Measurements from ENCODE around the gene DOCK4. TPM values are rescaled to one million over a fixed set of nuclear protein-coding genes. Genes with fewer than 3 reads are reported as not detected.

Gene DOCK4
- total and polyA plus RNA-seq, 2 of the 8 experiments (the other 6 are each of a cell fraction or from before 2014, with no cell fraction given): 5.1 to 23.6 TPM

DNA sequence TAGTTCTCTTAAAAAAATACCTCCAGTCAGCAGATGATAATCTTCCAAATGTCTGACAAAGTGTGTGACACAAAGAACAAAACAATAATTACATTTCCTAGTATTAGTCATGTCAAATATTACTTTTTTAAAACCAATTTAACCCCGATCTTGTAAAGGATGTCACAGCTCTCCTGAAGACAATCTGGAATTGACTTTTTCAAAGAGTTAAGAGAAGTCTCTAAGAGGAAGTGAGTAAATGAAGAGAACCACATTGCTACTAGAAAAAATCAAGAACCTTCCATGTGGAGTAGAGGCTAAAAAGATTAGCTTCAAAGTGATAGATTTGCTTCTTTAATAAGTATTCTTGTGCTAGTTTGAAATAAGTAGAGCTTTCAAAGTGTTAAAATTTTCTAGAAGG, 425.7 kb downstream of the DOCK4 start:
- H2AFZ ChIP-seq (ENCODE audit: low read length): no peak overlapping the region
- no peak overlapping the region for H3K27ac ChIP-seq (ENCODE audit: low read depth, low read length)
- no peaks in the 10 kb centered on the region for H4K20me1 ChIP-seq (replicated peaks in 1 of 2; ENCODE audit: control insufficient read depth in 1 of 2, insufficient read depth in 2 of 2, low read length in 2 of 2)
- POLR2A ChIA-PET (ENCODE audit: partially characterized antibody): no interaction called here
- CTCF ChIA-PET (ENCODE audit: partially characterized antibody): interaction anchor here (1.0 to 6.6 kb wide), 3 partner anchors 17 to 74 kb away, joined by 4 to 21 read pairs (median 10); no protein-coding TSS in a partner anchor
- H3K56ac ChIP-seq (replicated peaks; ENCODE audit: insufficient read length, low read depth, low read length): no peak overlapping the region
- no peak overlapping the region for H2BK20ac ChIP-seq (ENCODE audit: low read length)
- no peak overlapping the region for H4K8ac ChIP-seq (ENCODE audit: extremely low read depth, insufficient read depth, low read length)
- H2BK5ac ChIP-seq (ENCODE audit: low read depth, low read length): no peak overlapping the region
- H3K4me1 ChIP-seq (replicated peaks in 1 of 4; ENCODE audit: control insufficient read depth in 3 of 4, insufficient read depth in 4 of 4, low read length in 3 of 4): peaks cover 0 to 7% (median 1%) of the 10 kb centered on the region in 4 experiments; a peak in 4 of 7 replicates
- H3K79me1 ChIP-seq (ENCODE audit: low read depth, low read length): no peaks in the 10 kb centered on the region
- H3K4me3 ChIP-seq (ENCODE audit: extremely low read depth in 1 of 4, insufficient read depth in 2 of 4, low read depth in 3 of 4, low read length in 4 of 4): no peak overlapping the region
- no peak overlapping the region for H4K91ac ChIP-seq (replicated peaks; ENCODE audit: insufficient read length, low read length)
- no peak overlapping the region for H2BK12ac ChIP-seq (ENCODE audit: low read depth, low read length)
- H3K14ac ChIP-seq (ENCODE audit: insufficient read length): no peak overlapping the region
- no peak overlapping the region for H3K9ac ChIP-seq (replicated peaks in 1 of 4; ENCODE audit: extremely low read depth in 1 of 4, low read depth in 3 of 4, low read length in 3 of 4)
- no peak overlapping the region for H3K18ac ChIP-seq (ENCODE audit: extremely low read depth, low read length)
- H3K79me2 ChIP-seq (ENCODE audit: control insufficient read depth in 1 of 2, insufficient read depth in 2 of 2, low read length in 2 of 2): no peaks in the 10 kb centered on the region
- no peak overlapping the region for H2AK5ac ChIP-seq (ENCODE audit: low read depth, low read length)
- H3K4ac ChIP-seq (replicated peaks; ENCODE audit: insufficient read length, low read depth, low read length): no peak overlapping the region
- no peak overlapping the region for H2BK120ac ChIP-seq (replicated peaks; ENCODE audit: low read depth, low read length)
- H3K36me3 ChIP-seq (ENCODE audit: control insufficient read depth in 2 of 4, insufficient read depth in 4 of 4, low read length in 3 of 4): peaks cover 0 to 11% (median 0%) of the 10 kb centered on the region in 4 experiments; a peak in 2 of 8 replicates
- H3K4me2 ChIP-seq (ENCODE audit: insufficient read depth in 1 of 2, low read depth in 2 of 2, low read length in 2 of 2): no peak overlapping the region
- no peaks in the 10 kb centered on the region for H3K27me3 ChIP-seq (replicated peaks in 1 of 4; ENCODE audit: control insufficient read depth in 3 of 4, extremely low read depth in 1 of 4, insufficient read depth in 3 of 4, low read length in 3 of 4)
- DNase-seq (ENCODE audit: low read depth in 1 of 2, low spot score in 2 of 2) (no peak), FAIRE-seq (no peak)
- H4K5ac ChIP-seq (ENCODE audit: insufficient read length, low read depth, low read length): no peak overlapping the region
- H3K9me3 ChIP-seq (ENCODE audit: insufficient read depth in 2 of 2, low read depth in 1 of 2, low read length in 1 of 2): peaks cover 0 to 3% of the 10 kb centered on the region in 2 experiments; a peak in 1 of 4 replicates
- no peak overlapping the region for H2BK15ac ChIP-seq (ENCODE audit: low read length)
- no peaks in the 10 kb centered on the region for H3K23me2 ChIP-seq (ENCODE audit: low read depth, low read length)
- no peak overlapping the region for H3K23ac ChIP-seq (ENCODE audit: insufficient read length)
- 86% methylated on average over 1 of the region's 1 CpG; no CpG with 5 or more reads in 1 of the 2 experiments for WGBS, 2 experiments (ENCODE audit: extremely low coverage in 1 of 2, insufficient coverage in 1 of 2, insufficient read length in 1 of 2, insufficient replicate concordance in 2 of 2, low coverage in 1 of 2, low lambda C conversion rate in 2 of 2, missing lambda C conversion rate in 1 of 2)
- TF ChIP-seq JUN (IDR thresholded peaks at IDR 0.05; ENCODE audit: low read depth, low read length) (no peak), JUND (IDR thresholded peaks at IDR 0.05; ENCODE audit: low read length) (no peak), ASH2L (IDR thresholded peaks at IDR 0.05; ENCODE audit: low read length) (no peak), NANOG (IDR thresholded peaks at IDR 0.05; ENCODE audit: insufficient read depth, low read depth, low read length, poor library complexity, severe bottlenecking) (no peak), EP300 (IDR thresholded peaks at IDR 0.05; ENCODE audit: borderline replicate concordance in 1 of 2, low read depth in 2 of 2, low read length in 2 of 2) (no peak), TBP (IDR thresholded peaks at IDR 0.05; ENCODE audit: low read depth, low read length) (no peak), RFX5 (IDR thresholded peaks at IDR 0.05; ENCODE audit: borderline replicate concordance, low read depth, low read length) (no peak), KDM1A (IDR thresholded peaks at IDR 0.05; ENCODE audit: borderline replicate concordance, low read length) (no peak), TEAD4 (IDR thresholded peaks at IDR 0.05; ENCODE audit: low read depth, low read length) (no peak), MAFK (IDR thresholded peaks at IDR 0.05; ENCODE audit: low read depth, low read length) (no peak), HDAC6 (IDR thresholded peaks at IDR 0.05; ENCODE audit: low read depth, low read length) (no peak), GABPA (IDR thresholded peaks at IDR 0.05; ENCODE audit: borderline replicate concordance, insufficient read depth, low read length) (no peak)
- TF ChIP-seq, protein P1, sequence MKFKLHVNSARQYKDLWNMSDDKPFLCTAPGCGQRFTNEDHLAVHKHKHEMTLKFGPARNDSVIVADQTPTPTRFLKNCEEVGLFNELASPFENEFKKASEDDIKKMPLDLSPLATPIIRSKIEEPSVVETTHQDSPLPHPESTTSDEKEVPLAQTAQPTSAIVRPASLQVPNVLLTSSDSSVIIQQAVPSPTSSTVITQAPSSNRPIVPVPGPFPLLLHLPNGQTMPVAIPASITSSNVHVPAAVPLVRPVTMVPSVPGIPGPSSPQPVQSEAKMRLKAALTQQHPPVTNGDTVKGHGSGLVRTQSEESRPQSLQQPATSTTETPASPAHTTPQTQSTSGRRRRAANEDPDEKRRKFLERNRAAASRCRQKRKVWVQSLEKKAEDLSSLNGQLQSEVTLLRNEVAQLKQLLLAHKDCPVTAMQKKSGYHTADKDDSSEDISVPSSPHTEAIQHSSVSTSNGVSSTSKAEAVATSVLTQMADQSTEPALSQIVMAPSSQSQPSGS (IDR thresholded peaks at IDR 0.05; ENCODE audit: low read length): no peak

Data from H1 (cell line).